HG02885 (cell line): ENCODE measurements around the gene CDC25A.

Source experiments
- ATAC-seq: cut with Tn5 transposase; IDR thresholded peaks from one replicate; pipeline ENCODE4 v1.9.1; 2021; ENCODE audit warnings: mild to moderate bottlenecking; ENCODE audit not compliant: unreplicated experiment, poor library complexity

Gene CDC25A

GRCh38 chr3:48199117-48199516 is 10.9 kb upstream of the CDC25A start:
- no peak for ATAC-seq

- no peak for ATAC-seq
Measured at GRCh38 chr3:48196611-48197010, 8.4 kb upstream of the CDC25A start.

GRCh38 chr3:48194446-48195071 is 6.3 kb upstream of the CDC25A start:
- no peak for ATAC-seq

- no peak for ATAC-seq
Measured at GRCh38 chr3:48190911-48191310, 2.7 kb upstream of the CDC25A start.

GRCh38 chr3:48189321-48189720 is 1.1 kb upstream of the CDC25A start:
- no peak for ATAC-seq

GRCh38 chr3:48187579-48188265 is 495 bp downstream of the CDC25A start:
- peak; percentile 33 for ATAC-seq

- no peak for ATAC-seq
Measured at GRCh38 chr3:48187301-48187578, 977 bp downstream of the CDC25A start.

- no peak for ATAC-seq
Measured at GRCh38 chr3:48186631-48187300, 1.5 kb downstream of the CDC25A start.

GRCh38 chr3:48185129-48185528 is 3.1 kb downstream of the CDC25A start:
- ATAC-seq, result no peak

- no peak for ATAC-seq
Measured at GRCh38 chr3:48184299-48184698, 3.9 kb downstream of the CDC25A start.

- no peak for ATAC-seq
Measured at GRCh38 chr3:48180531-48181253, 7.5 kb downstream of the CDC25A start.

GRCh38 chr3:48180021-48180420 is 8.2 kb downstream of the CDC25A start:
- ATAC-seq, result no peak

- ATAC-seq, result no peak
Measured at GRCh38 chr3:48178072-48178471, 10.1 kb downstream of the CDC25A start.

GRCh38 chr3:48157950-48158376 is 30.3 kb downstream of the CDC25A start:
- no peak for ATAC-seq

- no peak for ATAC-seq
Measured at GRCh38 chr3:48157202-48157840, 30.9 kb downstream of the CDC25A start.

- ATAC-seq, result no peak
Measured at GRCh38 chr3:48156163-48156562, 32.1 kb downstream of the CDC25A start.

GRCh38 chr3:48155122-48155521 is 33.1 kb downstream of the CDC25A start:
- ATAC-seq, result no peak

- no peak for ATAC-seq
Measured at GRCh38 chr3:48151807-48152427, 36.3 kb downstream of the CDC25A start.

GRCh38 chr3:48151058-48151806 is 37.0 kb downstream of the CDC25A start:
- peak; percentile 50 for ATAC-seq

- ATAC-seq, result no peak
Measured at GRCh38 chr3:48143992-48144391, 44.2 kb downstream of the CDC25A start.
